Thyroid gland (tissue), 4 donors: Measurements from ENCODE around the gene GAMT. TPM values are rescaled to one million over a fixed set of nuclear protein-coding genes. Genes with fewer than 3 reads are reported as not detected.

Experiments
- DNase-seq, 2 donors: peaks; one replicate each; pipeline ENCODE4 v3.0.0-alpha.2; 2019
- H3K27ac ChIP-seq, 3 donors: fragments of 200-600 bp; sonication (generic); 1 replicate in 2 of 3; 2 replicates in 1 of 3; pipeline ENCODE4 v1.5.1; 2016 to 2019; ENCODE audit warnings: mild to moderate bottlenecking in 1 of 3, moderate library complexity in 1 of 3
- H3K27me3 ChIP-seq: fragments of 200-600 bp; sonication (generic); one replicate; pipeline ENCODE4 v1.5.1; 2019
- H3K36me3 ChIP-seq, 2 donors: fragments of 200-600 bp; sonication (generic); one replicate each; pipeline ENCODE4 v1.5.1; 2016 to 2019
- H3K4me1 ChIP-seq, 2 donors: fragments of 200-600 bp; sonication (generic); one replicate each; pipeline ENCODE4 v1.5.1; 2017 to 2019
- H3K4me3 ChIP-seq, 3 donors: fragments of 200-600 bp; sonication (generic); replicated peaks in 1 of 3; 1 replicate in 2 of 3; 2 replicates in 1 of 3; pipeline ENCODE4 v1.5.1; 2016; ENCODE audit warnings: mild to moderate bottlenecking in 1 of 3
- H3K9me3 ChIP-seq: fragments of 200-600 bp; sonication (generic); one replicate; pipeline ENCODE4 v1.5.1; 2017
- POLR2A ChIP-seq, 2 donors: fragments of 450-650 bp; IDR thresholded peaks; one replicate each; pipeline ENCODE4 v1.6.1; 2017; ENCODE audit warnings: antibody characterized with exemption in 2 of 2, mild to moderate bottlenecking in 2 of 2, moderate library complexity in 1 of 2
- WGBS, 2 donors: methylation state at CpG; one replicate each; pipeline ENCODE4 v1.1.5; 2017; 5-methylcytosine and 5-hydroxymethylcytosine counted together
- intact Hi-C: fragments of 100-400 bp; cut with DNase I; formaldehyde crosslinking; loops from one replicate; pipeline ENCODE4 v1.15.1; 2023
- total RNA-seq, 4 donors: library from RNA; depleted of rRNA; stranded (reverse); fragments of >200 nt; gene quantifications; one replicate each; pipeline ENCODE4 v1.2.3, GENCODE V29; 2016
- TF ChIP-seq, protein P1 (sequence below), 6 experiments: fragments of 200-600 bp in 3 of 6; fragments of 450-650 bp in 3 of 6; sonication (generic) in 3 of 6; IDR thresholded peaks; one replicate each; pipeline ENCODE4 v1.5.1; 2016 to 2019; ENCODE audit warnings: antibody characterized with exemption in 6 of 6, mild to moderate bottlenecking in 2 of 6, inconsistent platforms in 1 of 6, moderate library complexity in 1 of 6

The GAMT gene
- total RNA-seq, 4 donors from 2014 or later = 22.2 to 39.5 (median 29.1) TPM

- Histone ChIP-seq H3K27ac (no peak overlapping the region), H3K27me3 (no peaks in the 10 kb centered on the region), H3K4me1 (peaks cover under 1 to 13% of the 10 kb centered on the region in 2 donors), H3K4me3 (no peak overlapping the region), H3K36me3 (peaks cover 14 to 34% of the 10 kb centered on the region in 2 donors), H3K9me3 (no peaks in the 10 kb centered on the region)
- TF ChIP-seq POLR2A (IDR thresholded peaks at IDR 0.05) = no peak
- TF ChIP-seq, protein P1, sequence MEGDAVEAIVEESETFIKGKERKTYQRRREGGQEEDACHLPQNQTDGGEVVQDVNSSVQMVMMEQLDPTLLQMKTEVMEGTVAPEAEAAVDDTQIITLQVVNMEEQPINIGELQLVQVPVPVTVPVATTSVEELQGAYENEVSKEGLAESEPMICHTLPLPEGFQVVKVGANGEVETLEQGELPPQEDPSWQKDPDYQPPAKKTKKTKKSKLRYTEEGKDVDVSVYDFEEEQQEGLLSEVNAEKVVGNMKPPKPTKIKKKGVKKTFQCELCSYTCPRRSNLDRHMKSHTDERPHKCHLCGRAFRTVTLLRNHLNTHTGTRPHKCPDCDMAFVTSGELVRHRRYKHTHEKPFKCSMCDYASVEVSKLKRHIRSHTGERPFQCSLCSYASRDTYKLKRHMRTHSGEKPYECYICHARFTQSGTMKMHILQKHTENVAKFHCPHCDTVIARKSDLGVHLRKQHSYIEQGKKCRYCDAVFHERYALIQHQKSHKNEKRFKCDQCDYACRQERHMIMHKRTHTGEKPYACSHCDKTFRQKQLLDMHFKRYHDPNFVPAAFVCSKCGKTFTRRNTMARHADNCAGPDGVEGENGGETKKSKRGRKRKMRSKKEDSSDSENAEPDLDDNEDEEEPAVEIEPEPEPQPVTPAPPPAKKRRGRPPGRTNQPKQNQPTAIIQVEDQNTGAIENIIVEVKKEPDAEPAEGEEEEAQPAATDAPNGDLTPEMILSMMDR (IDR thresholded peaks at IDR 0.05) = no peak
- WGBS, 2 donors = 82 to 83% methylated on average over 30 of the region's 30 CpGs
- intact Hi-C loops = no loop called here
- DNase-seq = no peak
Observed at GRCh38 chr19:1361601-1362386, 39.5 kb downstream of the GAMT start.

GRCh38 chr19:1360818-1361461 is 40.4 kb downstream of the GAMT start:
- Histone ChIP-seq H3K4me1 (peaks cover 9 to 21% of the 10 kb centered on the region in 2 donors), H3K27me3 (no peaks in the 10 kb centered on the region), H3K36me3 (peaks cover 14 to 27% of the 10 kb centered on the region in 2 donors), H3K4me3 (no peak overlapping the region), H3K9me3 (no peaks in the 10 kb centered on the region), H3K27ac (no peak overlapping the region)
- no peak for DNase-seq
- TF ChIP-seq, protein P1 (IDR thresholded peaks at IDR 0.05) = no peak
- TF ChIP-seq POLR2A (IDR thresholded peaks at IDR 0.05) = no peak
- intact Hi-C loops = no loop called here
- WGBS, 2 donors = 65 to 79% methylated on average over 21 to 24 of the region's 31 CpGs

- H3K4me1 ChIP-seq = peaks cover 14 to 26% of the 10 kb centered on the region in 2 donors
- no peaks in the 10 kb centered on the region for H3K9me3 ChIP-seq
- no peaks in the 10 kb centered on the region for H3K27me3 ChIP-seq
- no peak for DNase-seq
- WGBS, 2 donors = 88 to 90% methylated on average over 23 to 26 of the region's 30 CpGs
- H3K36me3 ChIP-seq = peaks cover 14 to 27% of the 10 kb centered on the region in 2 donors
- H3K27ac ChIP-seq = no peak overlapping the region
- H3K4me3 ChIP-seq = no peak overlapping the region
- intact Hi-C loops = no loop called here
- no peak for TF ChIP-seq POLR2A (IDR thresholded peaks at IDR 0.05)
- TF ChIP-seq, protein P1 (IDR thresholded peaks at IDR 0.05) = no peak
Observed at GRCh38 chr19:1360126-1360817, 41.1 kb downstream of the GAMT start.

DNA sequence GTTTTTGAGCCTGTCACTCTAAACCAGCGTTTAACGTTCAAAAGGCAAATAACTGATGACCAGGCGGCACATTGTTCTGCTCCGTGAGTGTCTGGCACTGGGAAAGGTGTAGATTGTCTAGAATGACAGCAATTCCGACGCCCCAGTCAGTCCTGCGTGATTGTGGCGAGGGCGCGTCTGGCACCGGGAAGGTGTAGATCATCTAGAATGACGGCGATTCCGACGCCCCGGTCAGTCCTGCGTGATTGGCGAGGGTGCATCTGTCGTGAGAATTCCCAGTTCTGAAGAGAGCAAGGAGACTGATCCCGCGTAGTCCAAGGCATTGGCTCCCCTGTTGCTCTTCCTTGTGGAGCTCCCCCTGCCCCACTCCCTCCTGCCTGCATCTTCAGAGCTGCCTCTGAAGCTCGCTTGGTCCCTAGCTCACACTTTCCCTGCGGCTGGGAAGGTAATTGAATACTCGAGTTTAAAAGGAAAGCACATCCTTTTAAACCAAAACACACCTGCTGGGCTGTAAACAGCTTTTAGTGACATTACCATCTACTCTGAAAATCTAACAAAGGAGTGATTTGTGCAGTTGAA is 43.7 kb downstream of the GAMT start:
- H3K36me3 ChIP-seq = peaks cover 13 to 21% of the 10 kb centered on the region in 2 donors
- intact Hi-C loops = no loop called here

More for the DNA sequence above, 43.7 kb downstream of the GAMT start:
- 89 to 92% methylated on average over 24 of the region's 24 CpGs for WGBS, 2 donors
- Histone ChIP-seq H3K27me3 (no peaks in the 10 kb centered on the region), H3K27ac (no peak overlapping the region), H3K4me3 (no peak overlapping the region), H3K9me3 (no peaks in the 10 kb centered on the region), H3K4me1 (peaks cover 21 to 30% of the 10 kb centered on the region in 2 donors)
- TF ChIP-seq, protein P1 (IDR thresholded peaks at IDR 0.05) = no peak
- TF ChIP-seq POLR2A (IDR thresholded peaks at IDR 0.05) = no peak
- DNase-seq = no peak
